Stimulated activated CD4-positive, alpha-beta T cell treated with anti-CD3 and anti-CD28 coated beads, Interleukin-4, amount 100 ng/mL, for 24 hours (primary cell): Measurements from ENCODE around the gene HAPLN3.

ENCODE experiments used
- DNase-seq: peaks from one replicate; pipeline ENCODE4 v3.0.0-alpha.2; 2020

Gene HAPLN3

GRCh38 chr15:88891540-88892254 lies 3.6 kb downstream of the HAPLN3 start:
- no peak for DNase-seq

GRCh38 chr15:88890495-88890894 lies 4.8 kb downstream of the HAPLN3 start:
- no peak for DNase-seq

GRCh38 chr15:88888719-88889118 lies 6.6 kb downstream of the HAPLN3 start:
- DNase-seq: no peak

- DNase-seq: no peak
These were observed 8.2 kb downstream of the HAPLN3 start for GRCh38 chr15:88887068-88887580.

- no peak for DNase-seq
These were observed 12.6 kb downstream of the HAPLN3 start for GRCh38 chr15:88882785-88883184.

- DNase-seq: no peak
These were observed 13.6 kb downstream of the HAPLN3 start for GRCh38 chr15:88881775-88882174.

- no peak for DNase-seq
These were observed 14.2 kb downstream of the HAPLN3 start for GRCh38 chr15:88880944-88881740.

- DNase-seq: peak; percentile 32
These were observed 16.6 kb downstream of the HAPLN3 start for GRCh38 chr15:88878720-88879184.

- no peak for DNase-seq
These were observed 17.4 kb downstream of the HAPLN3 start for GRCh38 chr15:88877906-88878305.

GRCh38 chr15:88877415-88877814 lies 17.9 kb downstream of the HAPLN3 start:
- no peak for DNase-seq

GRCh38 chr15:88876573-88876972 lies 18.8 kb downstream of the HAPLN3 start:
- no peak for DNase-seq

GRCh38 chr15:88874684-88875083 lies 20.7 kb downstream of the HAPLN3 start:
- no peak for DNase-seq

GRCh38 chr15:88874275-88874674 lies 21.1 kb downstream of the HAPLN3 start:
- no peak for DNase-seq

- no peak for DNase-seq
These were observed 21.6 kb downstream of the HAPLN3 start for GRCh38 chr15:88873786-88874185.

GRCh38 chr15:88872706-88873105 lies 22.6 kb downstream of the HAPLN3 start:
- no peak for DNase-seq

GRCh38 chr15:88872106-88872505 lies 23.2 kb downstream of the HAPLN3 start:
- DNase-seq: no peak

GRCh38 chr15:88871313-88871712 lies 24.0 kb downstream of the HAPLN3 start:
- DNase-seq: no peak

GRCh38 chr15:88866295-88866881 lies 29.0 kb downstream of the HAPLN3 start:
- no peak for DNase-seq

GRCh38 chr15:88865498-88866099 lies 29.7 kb downstream of the HAPLN3 start:
- no peak for DNase-seq

- DNase-seq: no peak
These were observed 30.4 kb downstream of the HAPLN3 start for GRCh38 chr15:88864861-88865497.

GRCh38 chr15:88863412-88863811 lies 31.9 kb downstream of the HAPLN3 start:
- no peak for DNase-seq

GRCh38 chr15:88860212-88860611 lies 35.1 kb downstream of the HAPLN3 start:
- no peak for DNase-seq

GRCh38 chr15:88859550-88859949 lies 35.8 kb downstream of the HAPLN3 start:
- DNase-seq: no peak
